KMS-11 (cell line): Measurements from ENCODE around the gene DNAJB14.

Experiments
- H2AFZ ChIP-seq: fragments of 200-600 bp; sonication (generic); 2 replicates; pipeline ENCODE4 v1.6.1; 2016; ENCODE audit warnings: antibody characterized with exemption, mixed run types, low read depth
- H3K27ac ChIP-seq: fragments of 200-600 bp; sonication (generic); 2 replicates; pipeline ENCODE4 v1.6.1; 2016; ENCODE audit warnings: mild to moderate bottlenecking, mixed run types
- H3K27me3 ChIP-seq: fragments of 200-600 bp; sonication (generic); 2 replicates; pipeline ENCODE4 v1.6.1; 2017; ENCODE audit warnings: mild to moderate bottlenecking, low read depth, mixed run types, moderate library complexity; ENCODE audit not compliant: insufficient read depth
- H3K36me3 ChIP-seq: fragments of 200-600 bp; sonication (generic); 2 replicates; pipeline ENCODE4 v1.6.1; 2017; ENCODE audit warnings: mild to moderate bottlenecking, mixed run types; ENCODE audit not compliant: insufficient read depth
- H3K4me1 ChIP-seq: fragments of 200-600 bp; sonication (generic); 2 replicates; pipeline ENCODE4 v1.6.1; 2016; ENCODE audit warnings: mild to moderate bottlenecking, low read depth, mixed run types; ENCODE audit not compliant: poor library complexity, severe bottlenecking
- H3K4me2 ChIP-seq: fragments of 200-600 bp; sonication (generic); 2 replicates; pipeline ENCODE4 v1.7.0; 2016; ENCODE audit warnings: mild to moderate bottlenecking, mixed run types
- H3K4me3 ChIP-seq: fragments of 200-600 bp; sonication (generic); IDR thresholded peaks from 2 replicates; pipeline ENCODE4 v1.6.1; 2017; ENCODE audit warnings: low read depth, low read length, mixed read lengths; ENCODE audit not compliant: insufficient read depth
- H3K79me2 ChIP-seq: fragments of 200-600 bp; sonication (generic); 2 replicates; pipeline ENCODE4 v1.6.1; 2016; ENCODE audit warnings: low read depth, mixed run types; ENCODE audit not compliant: insufficient read depth
- H3K9ac ChIP-seq: fragments of 200-600 bp; sonication (generic); 2 replicates; pipeline ENCODE4 v1.6.1; 2016; ENCODE audit warnings: mild to moderate bottlenecking, mixed run types
- H4K20me1 ChIP-seq: fragments of 200-600 bp; sonication (generic); 2 replicates; pipeline ENCODE4 v1.6.1; 2016; ENCODE audit warnings: mild to moderate bottlenecking, mixed run types; ENCODE audit not compliant: insufficient read depth
- CTCF ChIP-seq: fragments of 200-600 bp; sonication (generic); conservative IDR thresholded peaks from 2 replicates; pipeline ENCODE4 v1.6.1; 2017; ENCODE audit warnings: low read depth, mild to moderate bottlenecking, antibody characterized with exemption, low read length, moderate library complexity, mixed read lengths

The DNAJB14 gene

GRCh38 chr4:99943904-99944437 lies 2.4 kb downstream of the DNAJB14 start:
- Histone ChIP-seq H3K4me3 (no peak overlapping the region), H3K4me2 (peak overlapping the region; percentile 71; the same call in 1 of the 2 replicates), H3K27ac (0 out of 2 replicates have a peak overlapping the region, but pooled peaks have one; percentile 5), H3K9ac (no peak overlapping the region), H3K79me2 (peaks cover 82% of the 10 kb centered on the region), H4K20me1 (peaks cover 23% of the 10 kb centered on the region), H3K27me3 (no peaks in the 10 kb centered on the region), H3K4me1 (peaks cover 58% of the 10 kb centered on the region), H2AFZ (no peak overlapping the region), H3K36me3 (peaks cover 14% of the 10 kb centered on the region; the same call in 1 of the 2 replicates)
- TF ChIP-seq CTCF: no peak

GRCh38 chr4:99938243-99938753 lies 8.1 kb downstream of the DNAJB14 start:
- H4K20me1 ChIP-seq: 0 out of 2 replicates have a peak, but pooled peaks cover 7% of the 10 kb centered on the region
- H3K79me2 ChIP-seq: peaks cover 61% of the 10 kb centered on the region
- no peak for TF ChIP-seq CTCF
- H3K4me1 ChIP-seq: peaks cover 12% of the 10 kb centered on the region
- H3K9ac ChIP-seq: no peak overlapping the region
- H3K4me3 ChIP-seq: no peak overlapping the region
- no peak overlapping the region for H2AFZ ChIP-seq
- H3K36me3 ChIP-seq: no peaks in the 10 kb centered on the region
- H3K27ac ChIP-seq: no peak overlapping the region
- H3K27me3 ChIP-seq: no peaks in the 10 kb centered on the region
- no peak overlapping the region for H3K4me2 ChIP-seq

GRCh38 chr4:99934891-99935290 lies 11.5 kb downstream of the DNAJB14 start:
- Histone ChIP-seq H3K36me3 (no peaks in the 10 kb centered on the region), H3K4me3 (no peak overlapping the region), H3K4me1 (no peaks in the 10 kb centered on the region), H3K27me3 (no peaks in the 10 kb centered on the region), H2AFZ (no peak overlapping the region), H3K4me2 (no peak overlapping the region; the same call in 1 of the 2 replicates), H3K9ac (no peak overlapping the region), H4K20me1 (no peaks in the 10 kb centered on the region; the same call in 1 of the 2 replicates), H3K79me2 (peaks cover 66% of the 10 kb centered on the region), H3K27ac (no peak overlapping the region)
- TF ChIP-seq CTCF: no peak

- Histone ChIP-seq H3K4me2 (no peak overlapping the region), H3K79me2 (peaks cover 25% of the 10 kb centered on the region), H3K27me3 (no peaks in the 10 kb centered on the region), H2AFZ (no peak overlapping the region), H3K4me3 (no peak overlapping the region), H3K36me3 (0 out of 2 replicates have a peak, but pooled peaks cover 3% of the 10 kb centered on the region), H4K20me1 (no peaks in the 10 kb centered on the region; the same call in 1 of the 2 replicates), H3K27ac (no peak overlapping the region), H3K9ac (no peak overlapping the region), H3K4me1 (no peaks in the 10 kb centered on the region)
- TF ChIP-seq CTCF: no peak
Observed at GRCh38 chr4:99927566-99927965, 18.9 kb downstream of the DNAJB14 start.
